ENCODE data around the gene GUCY2C. TPM values are rescaled to one million over a fixed set of nuclear protein-coding genes. Genes with fewer than 3 reads are reported as not detected.

GUCY2C gene
- total and polyA plus RNA-seq, 2 donors (not counting 3 experiments of a cell fraction or from before 2014, with no cell fraction given), result not detected

DNA sequence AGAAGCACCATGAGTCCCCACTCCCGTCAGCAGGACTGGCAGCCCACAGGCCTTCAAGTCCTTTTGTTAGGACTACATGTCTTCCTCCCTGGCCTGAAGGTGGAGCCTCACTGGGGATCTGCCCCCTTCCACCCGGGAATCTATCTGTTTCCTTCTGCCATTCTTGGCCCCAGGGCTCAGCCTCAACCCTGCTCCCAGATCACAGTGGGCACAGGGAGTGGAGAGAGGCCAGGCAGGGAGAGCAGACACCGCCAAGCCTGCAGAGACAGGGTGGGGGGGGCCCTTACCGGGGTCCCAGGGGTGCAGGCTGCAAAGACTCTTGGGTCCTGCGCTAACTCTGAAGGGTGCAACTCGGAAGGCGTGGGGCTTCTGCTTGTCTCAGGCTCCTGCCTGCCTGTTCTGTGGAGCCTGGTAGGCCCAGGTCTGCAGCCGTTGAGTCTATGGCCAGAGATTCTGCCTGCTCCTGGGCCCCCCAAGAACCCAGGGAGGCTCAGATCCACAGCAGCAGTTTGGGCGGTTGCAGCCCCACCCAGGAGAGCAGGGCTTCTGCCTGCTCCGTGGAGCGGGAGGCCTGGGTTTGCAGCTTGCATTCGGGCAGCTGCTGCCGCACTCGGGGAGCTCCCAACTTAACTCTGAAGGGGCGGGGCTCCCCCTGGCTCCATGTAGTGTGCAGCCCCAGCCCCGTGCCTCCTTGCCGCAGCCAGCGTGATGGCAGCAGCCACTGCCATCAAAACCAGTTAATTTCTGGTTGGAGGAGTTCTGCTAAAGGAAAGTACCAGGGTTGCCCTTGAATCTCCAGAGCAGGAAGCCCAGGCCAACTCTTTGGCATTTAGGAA is 107.0 kb downstream of the GUCY2C start:
- Histone ChIP-seq H3K27ac (ENCODE audit: insufficient read depth, low read depth, low read length) (no peak overlapping the region), H2AFZ (ENCODE audit: low read depth, low read length) (no peak overlapping the region), H3K79me2 (ENCODE audit: control insufficient read depth, insufficient read depth, low read length) (no peaks in the 10 kb centered on the region), H3K4me1 (ENCODE audit: control insufficient read depth, extremely low read depth, insufficient read depth, low read length) (no peaks in the 10 kb centered on the region), H3K4me3 (replicated peaks in 1 of 3; ENCODE audit: insufficient read depth in 1 of 3, low read depth in 1 of 3, low read length in 3 of 3) (no peak overlapping the region), H3K36me3 (ENCODE audit: control insufficient read depth in 2 of 2, extremely low read depth in 1 of 2, insufficient read depth in 2 of 2, low read length in 2 of 2) (no peaks in the 10 kb centered on the region), H3K27me3 (ENCODE audit: control insufficient read depth in 2 of 2, insufficient read depth in 2 of 2, low read length in 2 of 2) (no peaks in the 10 kb centered on the region), H3K9me3 (replicated peaks; ENCODE audit: control insufficient read depth, insufficient read depth, low read length) (no peaks in the 10 kb centered on the region), H3K9ac (replicated peaks; ENCODE audit: extremely low read depth, insufficient read depth, low read length) (no peak overlapping the region), H3K4me2 (ENCODE audit: insufficient read depth, low read length) (no peak overlapping the region), H3K9me1 (replicated peaks; ENCODE audit: control insufficient read depth, extremely low read depth, insufficient read depth, low read length) (no peaks in the 10 kb centered on the region), H4K20me1 (replicated peaks; ENCODE audit: control insufficient read depth, extremely low read depth, insufficient read depth, low read length) (no peaks in the 10 kb centered on the region)
- BruUV-seq (replicated peaks), result no TSS peak
- POLR2A ChIA-PET, result no interaction called here
- DNase-seq (ENCODE audit: low read depth, low spot score) (no peak), FAIRE-seq (no peak)
- TF ChIP-seq, protein P1, sequence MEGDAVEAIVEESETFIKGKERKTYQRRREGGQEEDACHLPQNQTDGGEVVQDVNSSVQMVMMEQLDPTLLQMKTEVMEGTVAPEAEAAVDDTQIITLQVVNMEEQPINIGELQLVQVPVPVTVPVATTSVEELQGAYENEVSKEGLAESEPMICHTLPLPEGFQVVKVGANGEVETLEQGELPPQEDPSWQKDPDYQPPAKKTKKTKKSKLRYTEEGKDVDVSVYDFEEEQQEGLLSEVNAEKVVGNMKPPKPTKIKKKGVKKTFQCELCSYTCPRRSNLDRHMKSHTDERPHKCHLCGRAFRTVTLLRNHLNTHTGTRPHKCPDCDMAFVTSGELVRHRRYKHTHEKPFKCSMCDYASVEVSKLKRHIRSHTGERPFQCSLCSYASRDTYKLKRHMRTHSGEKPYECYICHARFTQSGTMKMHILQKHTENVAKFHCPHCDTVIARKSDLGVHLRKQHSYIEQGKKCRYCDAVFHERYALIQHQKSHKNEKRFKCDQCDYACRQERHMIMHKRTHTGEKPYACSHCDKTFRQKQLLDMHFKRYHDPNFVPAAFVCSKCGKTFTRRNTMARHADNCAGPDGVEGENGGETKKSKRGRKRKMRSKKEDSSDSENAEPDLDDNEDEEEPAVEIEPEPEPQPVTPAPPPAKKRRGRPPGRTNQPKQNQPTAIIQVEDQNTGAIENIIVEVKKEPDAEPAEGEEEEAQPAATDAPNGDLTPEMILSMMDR (IDR thresholded peaks at IDR 0.05; ENCODE audit: extremely low read depth in 1 of 2, insufficient read depth in 1 of 2, low read depth in 1 of 2, low read length in 2 of 2), result no peak
- TF ChIP-seq EZH2 (IDR thresholded peaks at IDR 0.05; ENCODE audit: borderline replicate concordance, low read depth, low read length, severe bottlenecking) (no peak), MYC (IDR thresholded peaks at IDR 0.05; ENCODE audit: low read depth, low read length) (no peak), POLR2AphosphoS5 (IDR thresholded peaks at IDR 0.05; ENCODE audit: insufficient read depth, low read depth, low read length) (no peak), POLR2A (IDR thresholded peaks at IDR 0.05; ENCODE audit: low read depth, low read length) (no peak), GATA2 (IDR thresholded peaks at IDR 0.05; ENCODE audit: insufficient read depth, insufficient read length, low read depth, low read length) (no peak), FOS (IDR thresholded peaks at IDR 0.05; ENCODE audit: borderline replicate concordance, insufficient read depth, low read length) (no peak), JUN (IDR thresholded peaks at IDR 0.05; ENCODE audit: borderline replicate concordance, insufficient read depth, insufficient read length, low read depth) (no peak)
- TF ChIP-seq, protein P2, sequence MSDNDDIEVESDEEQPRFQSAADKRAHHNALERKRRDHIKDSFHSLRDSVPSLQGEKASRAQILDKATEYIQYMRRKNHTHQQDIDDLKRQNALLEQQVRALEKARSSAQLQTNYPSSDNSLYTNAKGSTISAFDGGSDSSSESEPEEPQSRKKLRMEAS (IDR thresholded peaks at IDR 0.05; ENCODE audit: insufficient read depth, insufficient read length), result no peak
- intact Hi-C loops (cut with micrococcal nuclease), result no loop called here
- CTCF ChIA-PET, result no interaction called here
- dilution Hi-C loops (cut with MboI; ENCODE audit: extremely low pct_ligation_motif_present, low sequenced_read_pairs), result no loop called here

Measured in endothelial cell of umbilical vein (primary cell).